Coronary artery (tissue), 2 donors: Measurements from ENCODE around the gene HESX1.
A peak's percentile ranks its signal among the peaks of the same experiment; 100 is the strongest.

Experiments used
- DNase-seq: peaks from one replicate; pipeline ENCODE4 v3.0.0-alpha.2; 2017; ENCODE audit warnings: low spot score
- H3K27ac ChIP-seq, 2 donors: fragments of 200-600 bp; sonication (generic); one replicate each; pipeline ENCODE4 v1.5.1; 2016 to 2019
- H3K4me3 ChIP-seq: fragments of 200-600 bp; sonication (generic); 2 replicates; pipeline ENCODE4 v1.5.1; 2016; ENCODE audit warnings: mild to moderate bottlenecking, moderate library complexity
- TF ChIP-seq, protein P1 (sequence below): fragments of 200-600 bp; sonication (generic); IDR thresholded peaks from one replicate; pipeline ENCODE4 v1.5.1; 2019; ENCODE audit warnings: antibody characterized with exemption

The HESX1 gene

DNA sequence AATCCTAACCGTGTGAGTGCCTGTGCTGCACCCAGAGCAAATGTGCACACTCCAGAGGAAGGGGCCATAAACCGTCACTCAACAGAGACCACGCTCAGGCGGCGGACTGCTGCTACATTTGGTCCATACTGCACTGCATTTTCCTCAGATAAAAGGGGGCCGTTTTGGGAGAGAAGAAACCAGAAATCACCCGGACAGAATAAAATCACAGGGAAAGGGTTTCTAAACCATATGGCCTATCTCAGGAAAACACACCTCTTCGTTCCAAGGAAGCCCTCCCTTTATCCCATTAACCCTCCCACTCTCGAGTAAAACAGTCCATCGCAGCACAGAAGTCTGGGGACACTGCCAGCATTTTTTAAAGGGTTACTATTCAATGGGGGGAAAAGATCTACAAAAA is 42.2 kb downstream of the HESX1 start:
- Histone ChIP-seq H3K27ac (no peak overlapping the region), H3K4me3 (no peak overlapping the region)
- TF ChIP-seq, protein P1, sequence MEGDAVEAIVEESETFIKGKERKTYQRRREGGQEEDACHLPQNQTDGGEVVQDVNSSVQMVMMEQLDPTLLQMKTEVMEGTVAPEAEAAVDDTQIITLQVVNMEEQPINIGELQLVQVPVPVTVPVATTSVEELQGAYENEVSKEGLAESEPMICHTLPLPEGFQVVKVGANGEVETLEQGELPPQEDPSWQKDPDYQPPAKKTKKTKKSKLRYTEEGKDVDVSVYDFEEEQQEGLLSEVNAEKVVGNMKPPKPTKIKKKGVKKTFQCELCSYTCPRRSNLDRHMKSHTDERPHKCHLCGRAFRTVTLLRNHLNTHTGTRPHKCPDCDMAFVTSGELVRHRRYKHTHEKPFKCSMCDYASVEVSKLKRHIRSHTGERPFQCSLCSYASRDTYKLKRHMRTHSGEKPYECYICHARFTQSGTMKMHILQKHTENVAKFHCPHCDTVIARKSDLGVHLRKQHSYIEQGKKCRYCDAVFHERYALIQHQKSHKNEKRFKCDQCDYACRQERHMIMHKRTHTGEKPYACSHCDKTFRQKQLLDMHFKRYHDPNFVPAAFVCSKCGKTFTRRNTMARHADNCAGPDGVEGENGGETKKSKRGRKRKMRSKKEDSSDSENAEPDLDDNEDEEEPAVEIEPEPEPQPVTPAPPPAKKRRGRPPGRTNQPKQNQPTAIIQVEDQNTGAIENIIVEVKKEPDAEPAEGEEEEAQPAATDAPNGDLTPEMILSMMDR = no peak
- DNase-seq = no peak

DNA sequence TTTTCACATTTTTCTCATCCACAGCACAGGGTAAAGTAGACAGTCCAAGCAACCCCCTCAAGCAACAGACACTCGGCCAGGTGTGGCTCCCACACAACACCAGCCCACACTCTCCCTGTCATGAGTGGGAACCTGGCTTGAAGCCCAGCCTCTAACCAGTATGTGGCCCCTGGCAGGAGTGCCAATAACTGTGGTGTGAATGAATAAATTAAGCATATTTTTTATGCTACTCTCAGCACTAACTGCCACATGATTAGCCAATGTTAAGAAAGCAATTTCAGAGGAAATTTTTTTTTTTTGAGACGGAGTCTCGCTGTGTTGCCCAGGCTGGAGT is 44.5 kb downstream of the HESX1 start:
- DNase-seq = peak; percentile 12
- TF ChIP-seq, protein P1 = no peak
- Histone ChIP-seq H3K27ac (no peak overlapping the region), H3K4me3 (no peak overlapping the region)

- Histone ChIP-seq H3K27ac (no peak overlapping the region), H3K4me3 (no peak overlapping the region)
- DNase-seq = peak; percentile 28
- TF ChIP-seq, protein P1 = no peak
Measured at GRCh38 chr3:57154470-57155309, 45.1 kb downstream of the HESX1 start.

GRCh38 chr3:57152151-57153143 is 47.3 kb downstream of the HESX1 start:
- Histone ChIP-seq H3K4me3 (peak overlapping the region; percentile 54), H3K27ac (peak overlapping the region in 1 of 2 donors; percentile 45)
- DNase-seq = peak; percentile 69
- TF ChIP-seq, protein P1 = no peak

- TF ChIP-seq, protein P1 = no peak
- H3K4me3 ChIP-seq = peak overlapping the region; percentile 54
- no peak for DNase-seq
- peak overlapping the region in 1 of 2 donors; percentile 45 for H3K27ac ChIP-seq
Measured at GRCh38 chr3:57151749-57152148, 48.0 kb downstream of the HESX1 start.

DNA sequence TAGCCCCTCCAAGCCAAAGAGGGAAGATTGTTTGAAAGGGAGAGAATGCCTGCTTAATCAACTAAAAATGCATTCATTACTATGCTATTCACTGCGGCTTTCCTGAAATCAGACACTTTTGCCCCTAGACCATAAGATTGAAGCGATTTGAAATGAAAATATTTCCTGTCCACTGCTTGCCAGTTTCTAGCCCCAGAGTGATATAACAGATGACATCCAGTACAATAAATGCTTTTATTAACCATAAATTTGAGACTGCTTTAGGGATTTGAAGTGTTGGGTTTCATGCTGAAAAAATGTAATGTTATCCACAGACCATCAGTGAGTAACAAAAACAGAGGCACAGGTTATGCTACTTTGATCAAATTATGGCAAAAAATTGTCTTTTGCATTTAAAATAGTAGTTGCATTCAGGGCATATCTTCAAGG is 48.7 kb downstream of the HESX1 start:
- H3K27ac ChIP-seq = no peak overlapping the region
- DNase-seq = no peak

More for the DNA sequence above, 48.7 kb downstream of the HESX1 start:
- no peak overlapping the region for H3K4me3 ChIP-seq
- TF ChIP-seq, protein P1 = no peak
